Liver (tissue), 9 donors: Measurements from ENCODE around the gene TBC1D10A. TPM values are rescaled to one million over a fixed set of nuclear protein-coding genes. Genes with fewer than 3 reads are reported as not detected.

Experiments
- DNase-seq: peaks from one replicate; pipeline ENCODE4 v3.0.0-alpha.2; 2017; ENCODE audit warnings: low spot score
- H3K27ac ChIP-seq, 2 donors: one replicate each; pipeline ENCODE4 v1.7.0; 2013; ENCODE audit warnings: inconsistent platforms in 2 of 2, low read length in 2 of 2, control low read depth in 1 of 2, low read depth in 1 of 2, mild to moderate bottlenecking in 1 of 2
- H3K27me3 ChIP-seq, 4 donors: one replicate each; pipeline versions ENCODE4 v1.6.1 to v1.7.0; 2013; ENCODE audit warnings: low read length in 3 of 4, inconsistent platforms in 1 of 4, mild to moderate bottlenecking in 1 of 4, moderate library complexity in 1 of 4; ENCODE audit not compliant: control insufficient read depth in 4 of 4, insufficient read depth in 4 of 4
- H3K36me3 ChIP-seq, 4 donors: one replicate each; pipeline versions ENCODE4 v1.6.1 to v1.7.0; 2013; ENCODE audit warnings: low read length in 3 of 4, mild to moderate bottlenecking in 3 of 4, low read depth in 1 of 4, moderate library complexity in 1 of 4; ENCODE audit not compliant: control insufficient read depth in 4 of 4, insufficient read depth in 3 of 4
- H3K4me1 ChIP-seq, 4 donors: one replicate each; pipeline versions ENCODE4 v1.6.1 to v1.7.0; 2013; ENCODE audit warnings: low read length in 3 of 4, mild to moderate bottlenecking in 3 of 4, moderate library complexity in 1 of 4; ENCODE audit not compliant: control insufficient read depth in 4 of 4, insufficient read depth in 4 of 4
- H3K4me3 ChIP-seq, 3 donors: one replicate each; pipeline versions ENCODE4 v1.6.1 to v1.7.0; 2013; ENCODE audit warnings: low read length in 3 of 3, control low read depth in 1 of 3, low read depth in 1 of 3, mild to moderate bottlenecking in 1 of 3
- H3K9ac ChIP-seq, 2 donors: one replicate each; pipeline ENCODE4 v1.7.0; 2013; ENCODE audit warnings: low read length in 2 of 2, mild to moderate bottlenecking in 2 of 2, moderate library complexity in 2 of 2, control low read depth in 1 of 2, low read depth in 1 of 2
- H3K9me3 ChIP-seq, 4 donors: one replicate each; pipeline versions ENCODE4 v1.6.1 to v1.7.0; 2013; ENCODE audit warnings: low read length in 3 of 4; ENCODE audit not compliant: control insufficient read depth in 4 of 4
- EGR1 ChIP-seq, 2 donors: IDR thresholded peaks; 2 replicates each; pipeline ENCODE4 v1.6.1; 2016 to 2018; ENCODE audit warnings: antibody characterized with exemption in 2 of 2, low read depth in 2 of 2
- FOXA1 ChIP-seq: IDR thresholded peaks from 2 replicates; pipeline ENCODE4 v1.6.1; 2016; ENCODE audit warnings: antibody characterized with exemption
- FOXA2 ChIP-seq: IDR thresholded peaks from 2 replicates; pipeline ENCODE4 v1.6.1; 2016; ENCODE audit warnings: antibody characterized with exemption
- GABPA ChIP-seq, 2 donors: IDR thresholded peaks in 1 of 2; conservative IDR thresholded peaks in 1 of 2; 2 replicates each; pipeline ENCODE4 v1.6.1; 2016; ENCODE audit warnings: antibody characterized with exemption in 2 of 2, mild to moderate bottlenecking in 1 of 2, moderate library complexity in 1 of 2
- HNF4A ChIP-seq, 2 donors: conservative IDR thresholded peaks; 2 replicates each; pipeline ENCODE4 v1.6.1; 2016; ENCODE audit warnings: antibody characterized with exemption in 2 of 2, mild to moderate bottlenecking in 2 of 2
- HNF4G ChIP-seq: IDR thresholded peaks from 2 replicates; pipeline ENCODE4 v1.6.1; 2016; ENCODE audit warnings: antibody characterized with exemption
- JUND ChIP-seq, 2 donors: IDR thresholded peaks; 2 replicates each; pipeline ENCODE4 v1.6.1; 2016; ENCODE audit warnings: antibody characterized with exemption in 2 of 2
- REST ChIP-seq: IDR thresholded peaks from 2 replicates; pipeline ENCODE4 v1.6.1; 2016; ENCODE audit warnings: antibody characterized with exemption, mild to moderate bottlenecking
- RXRA ChIP-seq, 2 donors: IDR thresholded peaks; 2 replicates each; pipeline ENCODE4 v1.6.1; 2017 to 2018; ENCODE audit warnings: antibody characterized with exemption in 2 of 2, mild to moderate bottlenecking in 1 of 2
- SP1 ChIP-seq: IDR thresholded peaks from 2 replicates; pipeline ENCODE4 v1.6.1; 2018; ENCODE audit warnings: antibody characterized with exemption, mild to moderate bottlenecking
- TAF1 ChIP-seq: conservative IDR thresholded peaks from 2 replicates; pipeline ENCODE4 v1.6.1; 2016; ENCODE audit warnings: antibody characterized with exemption, mild to moderate bottlenecking
- ZBTB33 ChIP-seq: IDR thresholded peaks from 2 replicates; pipeline ENCODE4 v1.6.1; 2016; ENCODE audit warnings: antibody characterized with exemption
- WGBS: extraction: QIAGEN DNeasy Blood & Tissue Kit; methylation state at CpG from one replicate; pipeline ENCODE4 v1.1.7; 2013; 5-methylcytosine and 5-hydroxymethylcytosine counted together
- polyA plus RNA-seq, 2 donors: library from polyadenylated mRNA; stranded (reverse) in 1 of 2; unstranded in 1 of 2; fragments of 200-250 nt in 1 of 2; fragments of >200 nt in 1 of 2; fragmentation: Nextera tagmentation in 1 of 2; extraction: Ambion mirVana in 1 of 2; gene quantifications; one replicate each; pipeline versions ENCODE4 v1.2.1 to v1.2.3, GENCODE V29; 2013 to 2015
- total RNA-seq, 2 donors: library from RNA; depleted of rRNA; stranded (reverse); fragments of >200 nt; gene quantifications; one replicate each; pipeline ENCODE4 v1.2.3, GENCODE V29; 2014
- TF ChIP-seq, protein P1 (sequence below): IDR thresholded peaks from 2 replicates; pipeline ENCODE4 v1.6.1; 2016; ENCODE audit warnings: antibody characterized with exemption
- TF ChIP-seq, protein P2 (sequence below): IDR thresholded peaks from 2 replicates; pipeline ENCODE4 v1.6.1; 2016; ENCODE audit warnings: antibody characterized with exemption
- TF ChIP-seq, protein P3 (sequence below): fragments of 150-350 bp; IDR thresholded peaks from 2 replicates; pipeline ENCODE4 v1.5.1; 2017; ENCODE audit warnings: improper control_type of control experiment, low read depth, low read length; ENCODE audit not compliant: missing input control
- donor health status: healthy.
- donor health status: healthy.
- donor health status: healthy.
- donor health status: healthy.
- donor health status: healthy.

TBC1D10A gene
- total and polyA plus RNA-seq, 4 donors: 3.6 to 9.2 (median 8.2) TPM

GRCh38 chr22:30260276-30260675 is 66.5 kb downstream of the TBC1D10A start:
- DNase-seq: no peak
- H3K9ac ChIP-seq: no peak overlapping the region
- WGBS: 89% methylated on average over 11 of the region's 11 CpGs
- no peaks in the 10 kb centered on the region for H3K36me3 ChIP-seq
- peaks cover 0 to 10% (median 4%) of the 10 kb centered on the region in 4 donors for H3K4me1 ChIP-seq
- TF ChIP-seq SP1 (no peak), ZBTB33 (no peak), REST (no peak), FOXA2 (no peak), FOXA1 (no peak), RXRA (IDR thresholded peaks at IDR 0.05) (no peak), HNF4A (conservative IDR thresholded peaks at IDR 0.05) (no peak), HNF4G (no peak), TAF1 (no peak), EGR1 (IDR thresholded peaks at IDR 0.05; ENCODE audit: low read depth in 2 of 2) (no peak), JUND (IDR thresholded peaks at IDR 0.05) (no peak), GABPA (IDR thresholded peaks at IDR 0.05 in 1 of 2, conservative IDR thresholded peaks at IDR 0.05 in 1 of 2) (no peak)
- TF ChIP-seq, protein P1, sequence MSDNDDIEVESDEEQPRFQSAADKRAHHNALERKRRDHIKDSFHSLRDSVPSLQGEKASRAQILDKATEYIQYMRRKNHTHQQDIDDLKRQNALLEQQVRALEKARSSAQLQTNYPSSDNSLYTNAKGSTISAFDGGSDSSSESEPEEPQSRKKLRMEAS: no peak
- TF ChIP-seq, protein P2, sequence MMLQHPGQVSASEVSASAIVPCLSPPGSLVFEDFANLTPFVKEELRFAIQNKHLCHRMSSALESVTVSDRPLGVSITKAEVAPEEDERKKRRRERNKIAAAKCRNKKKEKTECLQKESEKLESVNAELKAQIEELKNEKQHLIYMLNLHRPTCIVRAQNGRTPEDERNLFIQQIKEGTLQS: no peak
- TF ChIP-seq, protein P3, sequence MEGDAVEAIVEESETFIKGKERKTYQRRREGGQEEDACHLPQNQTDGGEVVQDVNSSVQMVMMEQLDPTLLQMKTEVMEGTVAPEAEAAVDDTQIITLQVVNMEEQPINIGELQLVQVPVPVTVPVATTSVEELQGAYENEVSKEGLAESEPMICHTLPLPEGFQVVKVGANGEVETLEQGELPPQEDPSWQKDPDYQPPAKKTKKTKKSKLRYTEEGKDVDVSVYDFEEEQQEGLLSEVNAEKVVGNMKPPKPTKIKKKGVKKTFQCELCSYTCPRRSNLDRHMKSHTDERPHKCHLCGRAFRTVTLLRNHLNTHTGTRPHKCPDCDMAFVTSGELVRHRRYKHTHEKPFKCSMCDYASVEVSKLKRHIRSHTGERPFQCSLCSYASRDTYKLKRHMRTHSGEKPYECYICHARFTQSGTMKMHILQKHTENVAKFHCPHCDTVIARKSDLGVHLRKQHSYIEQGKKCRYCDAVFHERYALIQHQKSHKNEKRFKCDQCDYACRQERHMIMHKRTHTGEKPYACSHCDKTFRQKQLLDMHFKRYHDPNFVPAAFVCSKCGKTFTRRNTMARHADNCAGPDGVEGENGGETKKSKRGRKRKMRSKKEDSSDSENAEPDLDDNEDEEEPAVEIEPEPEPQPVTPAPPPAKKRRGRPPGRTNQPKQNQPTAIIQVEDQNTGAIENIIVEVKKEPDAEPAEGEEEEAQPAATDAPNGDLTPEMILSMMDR: no peak
- H3K4me3 ChIP-seq: no peak overlapping the region
- H3K27me3 ChIP-seq: no peaks in the 10 kb centered on the region
- no peaks in the 10 kb centered on the region for H3K9me3 ChIP-seq
- no peak overlapping the region for H3K27ac ChIP-seq

- 75% methylated on average over 6 of the region's 6 CpGs for WGBS
- no peaks in the 10 kb centered on the region for H3K27me3 ChIP-seq
- no peaks in the 10 kb centered on the region for H3K9me3 ChIP-seq
- no peak for DNase-seq
- H3K4me1 ChIP-seq: peaks cover 0 to 7% (median 4%) of the 10 kb centered on the region in 4 donors
- no peaks in the 10 kb centered on the region for H3K36me3 ChIP-seq
- H3K27ac ChIP-seq: no peak overlapping the region
- TF ChIP-seq EGR1 (IDR thresholded peaks at IDR 0.05; ENCODE audit: low read depth in 2 of 2) (no peak), RXRA (IDR thresholded peaks at IDR 0.05) (no peak), JUND (IDR thresholded peaks at IDR 0.05) (no peak)
- TF ChIP-seq, protein P2: no peak
- H3K4me3 ChIP-seq: no peak overlapping the region
- no peak overlapping the region for H3K9ac ChIP-seq
Observed at GRCh38 chr22:30254314-30254713, 72.4 kb downstream of the TBC1D10A start.
